HEK293 (cell line): Measurements from ENCODE around the gene RNF41.
A peak's percentile ranks its signal among the peaks of the same experiment; 100 is the strongest.

ENCODE experiments used
- BCL6B ChIP-seq: fragments of 450-650 bp; formaldehyde crosslinking; IDR thresholded peaks from 2 replicates; pipeline ENCODE4 v1.5.1; 2017; ENCODE audit warnings: missing biosample characterization, missing genetic modification characterization
- HOXC10 ChIP-seq: sonication (generic); formaldehyde crosslinking; IDR thresholded peaks from 2 replicates; pipeline ENCODE4 v1.8.1; 2023; ENCODE audit warnings: mild to moderate bottlenecking, missing genetic modification reagents
- MYNN ChIP-seq: fragments of 450-650 bp; formaldehyde crosslinking; IDR thresholded peaks from 2 replicates; pipeline ENCODE4 v1.5.1; 2016; ENCODE audit warnings: missing biosample characterization, missing genetic modification characterization, borderline replicate concordance
- OSR2 ChIP-seq: fragments of 450-650 bp; formaldehyde crosslinking; IDR thresholded peaks from 2 replicates; pipeline ENCODE4 v1.5.1; 2016; ENCODE audit warnings: missing biosample characterization, missing genetic modification characterization
- REPIN1 ChIP-seq: fragments of 450-650 bp; formaldehyde crosslinking; IDR thresholded peaks from 2 replicates; pipeline ENCODE4 v1.5.1; 2017; ENCODE audit warnings: missing biosample characterization, missing genetic modification characterization, low read depth
- SP2 ChIP-seq: fragments of 450-650 bp; formaldehyde crosslinking; IDR thresholded peaks from 2 replicates; pipeline ENCODE4 v1.5.1; 2016; ENCODE audit warnings: missing biosample characterization, missing genetic modification characterization
- YY1 ChIP-seq: fragments of 450-650 bp; formaldehyde crosslinking; IDR thresholded peaks from 2 replicates; pipeline ENCODE4 v1.5.1; 2018; ENCODE audit warnings: missing biosample characterization, missing genetic modification characterization
- ZBTB7A ChIP-seq: fragments of 450-650 bp; formaldehyde crosslinking; IDR thresholded peaks from 2 replicates; pipeline ENCODE4 v1.5.1; 2016; ENCODE audit warnings: low read depth, missing biosample characterization, missing genetic modification characterization
- ZEB2 ChIP-seq: fragments of 450-650 bp; formaldehyde crosslinking; IDR thresholded peaks from 2 replicates; pipeline ENCODE4 v1.5.1; 2016; ENCODE audit warnings: missing biosample characterization, missing genetic modification characterization
- ZNF133 ChIP-seq: fragments of 450-650 bp; formaldehyde crosslinking; IDR thresholded peaks from 2 replicates; pipeline ENCODE4 v1.5.1; 2016; ENCODE audit warnings: missing biosample characterization, missing genetic modification characterization
- ZNF174 ChIP-seq: fragments of 450-650 bp; formaldehyde crosslinking; IDR thresholded peaks from 2 replicates; pipeline ENCODE4 v1.5.0; 2017; ENCODE audit warnings: missing biosample characterization, mild to moderate bottlenecking, missing genetic modification characterization
- ZNF184 ChIP-seq: fragments of 450-650 bp; IDR thresholded peaks from 2 replicates; pipeline ENCODE4 v1.5.1; 2018; ENCODE audit warnings: missing biosample characterization, mild to moderate bottlenecking, missing genetic modification characterization
- ZNF19 ChIP-seq: fragments of 450-650 bp; formaldehyde crosslinking; IDR thresholded peaks from 2 replicates; pipeline ENCODE4; 2016; ENCODE audit warnings: missing biosample characterization, missing genetic modification characterization, low read depth
- ZNF24 ChIP-seq: fragments of 450-650 bp; formaldehyde crosslinking; IDR thresholded peaks from 2 replicates; pipeline ENCODE4 v1.5.1; 2016; ENCODE audit warnings: missing biosample characterization, missing genetic modification characterization
- ZNF366 ChIP-seq: fragments of 450-650 bp; formaldehyde crosslinking; conservative IDR thresholded peaks from 2 replicates; pipeline ENCODE4 v1.5.1; 2016; ENCODE audit warnings: missing biosample characterization, missing genetic modification characterization
- ZNF449 ChIP-seq: fragments of 450-650 bp; formaldehyde crosslinking; IDR thresholded peaks from 2 replicates; pipeline ENCODE4 v1.5.1; 2017; ENCODE audit warnings: missing biosample characterization, mild to moderate bottlenecking, missing genetic modification characterization, moderate library complexity
- ZNF48 ChIP-seq: fragments of 450-650 bp; formaldehyde crosslinking; IDR thresholded peaks from 2 replicates; pipeline ENCODE4 v1.5.1; 2016; ENCODE audit warnings: missing biosample characterization, missing genetic modification characterization
- ZNF518A ChIP-seq: fragments of 450-650 bp; formaldehyde crosslinking; conservative IDR thresholded peaks from 2 replicates; pipeline ENCODE4 v1.5.1; 2016; ENCODE audit warnings: low read depth, missing biosample characterization, missing genetic modification characterization
- ZNF521 ChIP-seq: fragments of 450-650 bp; formaldehyde crosslinking; IDR thresholded peaks from 2 replicates; pipeline ENCODE4 v1.5.1; 2017; ENCODE audit warnings: missing biosample characterization, mild to moderate bottlenecking, missing genetic modification characterization
- ZNF548 ChIP-seq: fragments of 450-650 bp; formaldehyde crosslinking; IDR thresholded peaks from 2 replicates; pipeline ENCODE4 v1.5.1; 2016; ENCODE audit warnings: missing biosample characterization, missing genetic modification characterization
- ZNF558 ChIP-seq: fragments of 450-650 bp; formaldehyde crosslinking; IDR thresholded peaks from 2 replicates; pipeline ENCODE4 v1.5.1; 2016; ENCODE audit warnings: missing biosample characterization, missing genetic modification characterization
- ZNF626 ChIP-seq: fragments of 450-650 bp; sonication (Bioruptor Pico); formaldehyde crosslinking; IDR thresholded peaks from 2 replicates; pipeline ENCODE4 v1.5.1; 2018; ENCODE audit warnings: missing biosample characterization, missing genetic modification characterization, inconsistent platforms
- ZNF670 ChIP-seq: fragments of 450-650 bp; formaldehyde crosslinking; IDR thresholded peaks from 2 replicates; pipeline ENCODE4 v1.5.1; 2016; ENCODE audit warnings: missing biosample characterization, missing genetic modification characterization, low read depth
- ZNF777 ChIP-seq: fragments of 450-650 bp; formaldehyde crosslinking; IDR thresholded peaks from 2 replicates; pipeline ENCODE4 v1.5.1; 2017; ENCODE audit warnings: missing biosample characterization, missing genetic modification characterization, borderline replicate concordance
- ZNF791 ChIP-seq: fragments of 450-650 bp; formaldehyde crosslinking; IDR thresholded peaks from 2 replicates; pipeline ENCODE4 v1.5.1; 2016; ENCODE audit warnings: missing biosample characterization, missing genetic modification characterization
- ZSCAN16 ChIP-seq: fragments of 450-650 bp; formaldehyde crosslinking; IDR thresholded peaks from 2 replicates; pipeline ENCODE4 v1.5.1; 2016; ENCODE audit warnings: missing biosample characterization, missing genetic modification characterization
- TF ChIP-seq, protein P1 (sequence below): fragments of 450-650 bp; formaldehyde crosslinking; IDR thresholded peaks from 2 replicates; pipeline ENCODE4 v1.5.1; 2016; ENCODE audit warnings: missing biosample characterization, missing genetic modification characterization
- TF ChIP-seq, protein P2 (sequence below): fragments of 450-650 bp; formaldehyde crosslinking; IDR thresholded peaks from 2 replicates; pipeline ENCODE4 v1.5.1; 2016; ENCODE audit warnings: missing biosample characterization, missing genetic modification characterization
- TF ChIP-seq, protein P3 (sequence below): fragments of 450-650 bp; formaldehyde crosslinking; IDR thresholded peaks from 2 replicates; pipeline ENCODE4 v1.5.1; 2016; ENCODE audit warnings: missing biosample characterization, missing genetic modification characterization

Gene RNF41

DNA sequence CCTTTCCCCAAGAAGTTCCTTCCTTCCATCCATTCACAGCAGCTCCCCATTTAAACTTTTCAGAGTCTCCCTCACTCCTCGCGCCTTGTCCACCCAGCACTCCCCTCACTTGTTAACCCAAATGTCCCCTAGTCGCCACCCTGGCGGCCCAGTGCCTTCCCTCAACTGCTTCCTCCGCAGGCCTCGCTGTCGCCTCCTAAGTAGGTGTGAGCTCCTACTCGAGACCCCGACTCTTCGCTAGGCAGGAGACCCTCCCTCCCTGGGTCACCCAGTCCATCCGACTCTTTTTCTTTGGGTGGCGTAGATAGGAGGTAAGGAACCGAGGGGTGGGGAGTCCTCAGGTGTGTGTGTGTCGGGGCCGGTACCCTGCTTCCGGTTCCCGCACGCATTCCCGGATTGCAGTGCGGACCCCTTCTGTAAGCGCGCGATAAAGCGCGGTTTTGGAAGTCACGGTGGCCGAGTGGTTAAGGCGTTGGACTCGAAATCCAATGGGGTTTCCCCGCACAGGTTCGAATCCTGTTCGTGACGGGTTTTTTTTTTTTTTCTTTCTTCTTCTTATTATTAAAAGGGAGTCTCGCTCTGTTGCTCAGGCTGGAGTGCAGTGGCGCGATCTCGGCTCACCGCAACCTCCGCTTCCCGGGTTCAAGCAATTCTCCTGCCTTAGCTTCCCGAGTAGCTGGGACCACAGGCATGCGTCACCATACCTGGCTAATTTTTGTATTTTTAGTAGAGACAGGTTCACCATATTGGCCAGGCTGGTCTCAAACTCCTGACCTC, 31.6 kb downstream of the RNF41 start (continued):
- no peak for TF ChIP-seq ZNF521 (tag by site-specific recombination)
- peak; percentile 36; the same call in 1 of the 2 replicates for TF ChIP-seq ZNF518A (tag by site-specific recombination)
- peak; percentile 37; the same call in 1 of the 2 replicates for TF ChIP-seq ZNF777 (tag by site-specific recombination)
- TF ChIP-seq ZNF133 (tag by site-specific recombination) = no peak
- peak; percentile 98 for TF ChIP-seq ZEB2 (tag by site-specific recombination)
- TF ChIP-seq, protein P1, sequence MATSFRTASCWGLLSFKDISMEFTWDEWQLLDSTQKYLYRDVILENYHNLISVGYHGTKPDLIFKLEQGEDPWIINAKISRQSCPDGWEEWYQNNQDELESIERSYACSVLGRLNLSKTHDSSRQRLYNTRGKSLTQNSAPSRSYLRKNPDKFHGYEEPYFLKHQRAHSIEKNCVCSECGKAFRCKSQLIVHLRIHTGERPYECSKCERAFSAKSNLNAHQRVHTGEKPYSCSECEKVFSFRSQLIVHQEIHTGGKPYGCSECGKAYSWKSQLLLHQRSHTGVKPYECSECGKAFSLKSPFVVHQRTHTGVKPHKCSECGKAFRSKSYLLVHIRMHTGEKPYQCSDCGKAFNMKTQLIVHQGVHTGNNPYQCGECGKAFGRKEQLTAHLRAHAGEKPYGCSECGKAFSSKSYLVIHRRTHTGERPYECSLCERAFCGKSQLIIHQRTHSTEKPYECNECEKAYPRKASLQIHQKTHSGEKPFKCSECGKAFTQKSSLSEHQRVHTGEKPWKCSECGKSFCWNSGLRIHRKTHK = no peak
- TF ChIP-seq ZNF48 (tag by site-specific recombination) = no peak
- TF ChIP-seq YY1 = peak; percentile 61; the same call in 1 of the 2 replicates
- peak; percentile 90; the same call in 1 of the 2 replicates for TF ChIP-seq REPIN1
- TF ChIP-seq ZNF558 (tag by site-specific recombination) = peak; percentile 80; the same call in 1 of the 2 replicates
- TF ChIP-seq ZNF366 = peak; percentile 84
- TF ChIP-seq ZNF791 (tag by site-specific recombination) = no peak
- 0 out of 2 replicates have a peak, but pooled peaks have one; percentile 63 for TF ChIP-seq ZNF184 (tag by site-specific recombination)
- peak; percentile 73 for TF ChIP-seq ZBTB7A
- TF ChIP-seq OSR2 (tag by site-specific recombination) = peak; percentile 39; the same call in 1 of the 2 replicates
- TF ChIP-seq, protein P2, sequence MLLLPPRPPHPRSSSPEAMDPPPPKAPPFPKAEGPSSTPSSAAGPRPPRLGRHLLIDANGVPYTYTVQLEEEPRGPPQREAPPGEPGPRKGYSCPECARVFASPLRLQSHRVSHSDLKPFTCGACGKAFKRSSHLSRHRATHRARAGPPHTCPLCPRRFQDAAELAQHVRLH (tag by site-specific recombination) = peak; percentile 93
- TF ChIP-seq ZNF626 (tag by site-specific recombination) = no peak
- no peak for TF ChIP-seq HOXC10
- no peak for TF ChIP-seq ZNF670
- TF ChIP-seq, protein P3, sequence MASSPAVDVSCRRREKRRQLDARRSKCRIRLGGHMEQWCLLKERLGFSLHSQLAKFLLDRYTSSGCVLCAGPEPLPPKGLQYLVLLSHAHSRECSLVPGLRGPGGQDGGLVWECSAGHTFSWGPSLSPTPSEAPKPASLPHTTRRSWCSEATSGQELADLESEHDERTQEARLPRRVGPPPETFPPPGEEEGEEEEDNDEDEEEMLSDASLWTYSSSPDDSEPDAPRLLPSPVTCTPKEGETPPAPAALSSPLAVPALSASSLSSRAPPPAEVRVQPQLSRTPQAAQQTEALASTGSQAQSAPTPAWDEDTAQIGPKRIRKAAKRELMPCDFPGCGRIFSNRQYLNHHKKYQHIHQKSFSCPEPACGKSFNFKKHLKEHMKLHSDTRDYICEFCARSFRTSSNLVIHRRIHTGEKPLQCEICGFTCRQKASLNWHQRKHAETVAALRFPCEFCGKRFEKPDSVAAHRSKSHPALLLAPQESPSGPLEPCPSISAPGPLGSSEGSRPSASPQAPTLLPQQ (tag by site-specific recombination) = peak; percentile 89
- TF ChIP-seq ZNF24 (tag by site-specific recombination) = peak; percentile 92
- no peak for TF ChIP-seq BCL6B
- no peak for TF ChIP-seq ZSCAN16 (tag by site-specific recombination)
- TF ChIP-seq ZNF548 (tag by site-specific recombination) = peak; percentile 17; the same call in 1 of the 2 replicates
- TF ChIP-seq SP2 = peak; percentile 73
- peak; percentile 5; the same call in 1 of the 2 replicates for TF ChIP-seq MYNN (tag by site-specific recombination)
- TF ChIP-seq ZNF174 (tag by site-specific recombination) = no peak
- TF ChIP-seq ZNF449 (tag by site-specific recombination) = no peak
- no peak for TF ChIP-seq ZNF19 (tag by site-specific recombination)
